Stimulated activated CD4-positive, alpha-beta T cell treated with anti-CD3 and anti-CD28 coated beads, Interleukin-2, amount 100 ng/mL, for 48 hours (primary cell): ENCODE results near the gene HACD3.
A peak's percentile ranks its signal among the peaks of the same experiment; 100 is the strongest.
"Not testable (repeated sequence)": the region's sequence is repeated elsewhere in the genome, so short reads cannot be mapped to it uniquely, and the experiment has no call there.

Experiments used
- DNase-seq, 2 donors: peaks; one replicate each; pipeline ENCODE4 v3.0.0-alpha.2; 2020

Gene HACD3

GRCh38 chr15:65530318-65531111, at the start of gene HACD3:
Gene HACD3 (plus strand): TSS chr15:65530463. CDS start chr15:65530632, 169 bp downstream.
- DNase-seq: peak; percentile 91 to 92

- DNase-seq: no peak
These were observed 45.4 kb upstream of the HACD3 start for GRCh38 chr15:65484876-65485275.

GRCh38 chr15:65494076-65494475, 36.2 kb upstream of the HACD3 start:
- no peak for DNase-seq

GRCh38 chr15:65509321-65509720, 20.9 kb upstream of the HACD3 start:
- no peak for DNase-seq

GRCh38 chr15:65512189-65512588, 18.1 kb upstream of the HACD3 start:
- no peak for DNase-seq

GRCh38 chr15:65512807-65513416, 17.4 kb upstream of the HACD3 start:
- no peak for DNase-seq

- DNase-seq: peak; percentile 93 to 94
These were observed 13.0 kb upstream of the HACD3 start, which contains the start of gene DPP8 for GRCh38 chr15:65516997-65517865. Gene DPP8 (minus strand): TSS chr15:65517689. CDS start chr15:65512553, 5,136 bp downstream.

GRCh38 chr15:65517866-65518207, 12.4 kb upstream of the HACD3 start:
- no peak for DNase-seq

- no peak for DNase-seq
These were observed 11.5 kb upstream of the HACD3 start for GRCh38 chr15:65518633-65519285.

- no peak for DNase-seq
These were observed 8.9 kb upstream of the HACD3 start for GRCh38 chr15:65521350-65521749.

GRCh38 chr15:65524226-65524625, 6.0 kb upstream of the HACD3 start:
- DNase-seq: no peak

- no peak for DNase-seq
These were observed 4.6 kb upstream of the HACD3 start for GRCh38 chr15:65525622-65526021.

GRCh38 chr15:65528461-65529060, 1.7 kb upstream of the HACD3 start:
- no peak for DNase-seq

- DNase-seq: no peak
These were observed 423 bp upstream of the HACD3 start for GRCh38 chr15:65529762-65530317.

GRCh38 chr15:65532738-65533051, 2.4 kb downstream of the HACD3 start:
- DNase-seq: no peak

- DNase-seq: no peak
These were observed 2.9 kb downstream of the HACD3 start for GRCh38 chr15:65533057-65533756.

- DNase-seq: no peak
These were observed 4.9 kb downstream of the HACD3 start for GRCh38 chr15:65535192-65535591.

GRCh38 chr15:65540314-65540713, 10.1 kb downstream of the HACD3 start:
- DNase-seq: no peak

GRCh38 chr15:65541231-65541820, 11.1 kb downstream of the HACD3 start:
- no peak for DNase-seq

- no peak for DNase-seq
These were observed 17.6 kb downstream of the HACD3 start for GRCh38 chr15:65547841-65548240.

GRCh38 chr15:65549288-65549687, 19.0 kb downstream of the HACD3 start:
- not testable (repeated sequence) for DNase-seq
